Effector CD8-positive, alpha-beta T cell (primary cell): ENCODE results near the gene AP3S1.

Source experiments
- DNase-seq: peaks from one replicate; lab custom pipeline; 2025; lab: John Stamatoyannopoulos, UW

Gene AP3S1

DNA sequence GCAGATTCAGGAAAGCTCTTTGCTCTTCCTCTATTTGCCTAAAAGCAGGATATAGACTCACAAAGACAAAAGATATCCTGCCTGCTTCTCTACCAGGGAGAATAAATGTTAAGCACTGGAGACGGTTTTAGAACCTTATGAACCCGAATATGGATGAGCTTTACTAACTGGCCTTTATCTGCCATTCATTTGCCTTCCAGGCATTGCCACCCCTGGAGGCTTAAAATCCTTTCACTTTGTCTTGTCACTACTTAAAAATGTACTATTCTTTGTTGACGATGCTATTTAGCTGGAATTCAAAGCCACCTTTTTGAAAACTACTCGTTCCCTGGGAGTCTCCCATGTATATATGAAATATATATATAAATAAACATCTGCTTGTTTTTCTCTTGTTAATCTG is 97.3 kb downstream of the AP3S1 start:
- DNase-seq: no peak

GRCh38 chr5:115940080-115940810 is 98.5 kb downstream of the AP3S1 start:
- DNase-seq: no peak

DNA sequence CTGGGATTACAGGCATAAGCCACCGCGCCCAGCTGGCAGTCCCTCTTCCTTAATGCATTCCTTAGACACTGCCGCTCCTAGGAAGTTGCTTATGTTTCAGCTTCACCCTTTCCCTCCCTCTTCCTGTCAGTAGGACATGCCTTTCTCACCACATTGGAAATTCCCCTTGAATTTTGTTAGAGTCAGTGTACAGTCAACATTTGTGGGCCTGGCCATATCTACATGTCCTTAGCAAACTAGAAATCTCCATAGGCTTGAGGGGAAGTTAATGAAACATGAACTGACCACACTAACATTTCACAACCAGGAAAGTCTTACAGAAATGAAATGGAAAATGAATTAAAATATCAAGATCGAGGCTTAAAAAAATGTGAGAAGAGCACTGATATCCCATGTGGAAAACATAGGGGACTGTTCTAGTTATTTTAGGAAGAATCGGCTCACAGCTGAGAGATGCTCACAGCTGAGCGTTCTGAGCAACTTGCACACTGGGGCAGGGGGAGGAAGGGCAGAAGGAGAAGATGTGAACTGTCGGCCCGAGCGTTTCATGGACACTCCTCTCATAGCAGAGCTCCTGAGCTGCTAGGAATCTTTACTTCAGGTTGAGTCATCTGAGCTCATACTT is 99.4 kb downstream of the AP3S1 start:
- DNase-seq: no peak

DNA sequence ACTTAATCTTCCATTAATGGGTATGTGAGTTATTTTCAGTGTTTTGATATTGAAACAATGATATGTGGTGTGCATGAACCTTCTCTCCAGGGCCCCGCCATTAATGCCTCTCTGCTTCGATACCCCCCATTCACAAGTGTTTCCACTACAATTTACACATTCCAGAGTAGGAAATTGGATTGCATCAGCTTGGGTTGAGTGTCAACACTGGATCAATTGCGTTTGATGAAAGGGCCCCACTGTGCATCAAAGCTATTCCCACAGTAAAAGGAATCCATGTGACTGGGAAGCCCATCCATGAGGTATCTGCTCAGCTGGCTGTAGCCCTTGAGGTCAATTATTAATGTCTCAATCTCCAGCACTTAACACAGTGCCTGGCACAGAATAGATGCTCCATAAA is 102.8 kb downstream of the AP3S1 start:
- DNase-seq: no peak

- no peak for DNase-seq
These were observed 104.9 kb downstream of the AP3S1 start for GRCh38 chr5:115946655-115947054.

DNA sequence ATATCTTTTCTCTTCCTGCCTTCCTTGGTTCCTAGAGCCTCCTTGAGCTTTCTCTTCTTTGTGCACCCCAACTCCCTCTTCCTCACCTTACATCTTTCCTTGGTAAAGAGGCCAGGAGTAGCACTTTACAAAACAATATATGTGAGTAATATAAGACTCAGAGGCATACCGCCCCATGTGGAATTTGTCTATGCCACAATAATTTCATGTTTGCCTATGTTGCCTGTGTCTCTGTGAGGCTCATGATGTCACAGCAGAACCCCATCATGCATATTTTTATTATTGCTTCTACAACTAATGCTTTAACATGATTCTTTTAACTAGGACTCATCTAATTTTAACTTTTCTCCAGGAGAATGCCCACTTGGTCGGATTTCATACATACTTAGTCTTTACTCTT is 105.5 kb downstream of the AP3S1 start:
- no peak for DNase-seq

DNA sequence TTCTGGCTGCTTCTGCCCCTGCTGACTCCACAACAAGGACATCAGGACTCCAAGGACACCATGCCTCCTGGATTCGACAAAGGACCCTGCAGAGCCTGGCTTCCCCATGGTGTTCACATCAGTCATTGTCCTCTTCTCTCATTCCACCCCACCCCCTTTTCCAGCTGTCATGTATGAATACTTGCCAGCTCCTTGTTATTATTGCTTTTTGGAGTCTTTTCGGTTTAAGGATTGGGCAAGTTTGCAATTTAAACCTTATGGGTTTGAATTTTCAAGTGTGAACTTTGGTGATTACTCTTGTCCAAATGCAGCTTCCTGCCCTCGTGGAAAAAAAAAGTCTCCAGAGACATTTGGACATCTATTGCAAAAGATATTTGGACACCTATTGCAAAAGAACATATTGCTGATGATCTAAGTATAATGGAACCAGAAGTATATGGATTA is 106.4 kb downstream of the AP3S1 start:
- DNase-seq: no peak

GRCh38 chr5:115949096-115949495 is 107.4 kb downstream of the AP3S1 start:
- DNase-seq: no peak

GRCh38 chr5:115952588-115952987 is 110.9 kb downstream of the AP3S1 start:
- no peak for DNase-seq

DNA sequence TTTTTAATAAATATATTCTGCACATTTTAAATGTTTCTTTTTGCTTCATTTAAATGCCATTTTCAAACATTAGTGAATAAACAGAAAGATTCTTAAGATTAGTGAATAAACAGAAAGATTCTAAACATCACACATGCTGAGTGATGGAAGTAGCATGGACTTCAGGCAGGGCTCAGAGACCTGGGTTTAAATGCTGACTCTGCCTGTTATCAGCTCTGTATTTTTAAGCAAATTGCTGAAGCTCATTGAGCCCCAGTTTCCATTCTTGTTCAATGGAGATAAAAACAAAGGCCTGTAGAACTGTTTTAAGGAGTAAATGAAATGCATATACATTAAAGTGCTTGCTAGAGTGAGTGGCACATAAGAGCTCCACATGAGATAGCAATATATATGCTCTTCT is 112.4 kb downstream of the AP3S1 start:
- no peak for DNase-seq

DNA sequence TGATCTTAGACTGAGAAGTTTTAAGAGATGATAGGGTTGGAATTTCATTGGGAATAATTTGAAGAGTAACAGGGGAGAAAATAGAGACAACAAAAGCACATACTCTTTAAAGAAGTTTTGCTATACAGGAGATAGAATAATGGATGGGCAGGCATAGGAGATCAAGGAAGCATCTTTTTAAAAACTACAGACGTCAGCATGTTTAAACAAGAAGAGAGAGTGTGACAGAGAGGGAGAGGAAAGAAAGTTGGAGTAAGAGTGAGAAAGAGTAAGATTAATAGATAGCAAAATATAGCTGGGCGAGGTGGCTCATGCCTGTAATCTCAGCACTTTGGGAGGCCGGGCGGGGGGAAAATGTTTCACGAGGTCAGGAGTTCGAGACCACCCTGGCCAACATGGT is 115.2 kb downstream of the AP3S1 start:
- no peak for DNase-seq

- no peak for DNase-seq
These were observed 119.9 kb downstream of the AP3S1 start for GRCh38 chr5:115961381-115962238.

DNA sequence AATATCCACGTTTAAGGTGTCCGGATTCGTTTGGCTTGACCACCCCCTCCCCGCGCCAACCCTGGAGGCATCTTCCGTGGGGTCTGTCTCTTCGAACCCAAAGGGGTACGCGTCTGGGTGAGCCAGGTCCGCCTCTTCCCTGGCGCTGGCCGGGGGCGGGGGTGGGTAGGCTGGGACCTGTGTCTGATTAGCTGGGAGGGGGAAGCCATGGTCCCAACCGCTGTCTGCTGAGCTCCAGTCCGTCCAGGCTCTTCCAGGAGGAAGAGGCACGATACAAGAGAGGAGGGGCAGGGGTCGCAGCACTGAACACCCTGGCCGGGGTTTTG is 120.5 kb downstream of the AP3S1 start, which contains the start of gene LVRN:
TSS of gene LVRN (plus strand) at position 237 of the 326 bp plus-strand sequence. CDS start 143 bp downstream, outside the sequence.
- no peak for DNase-seq

GRCh38 chr5:115962565-115963402 is 121.0 kb downstream of the AP3S1 start:
- DNase-seq: no peak

- no peak for DNase-seq
These were observed 121.8 kb downstream of the AP3S1 start for GRCh38 chr5:115963566-115963965.
